Stimulated activated CD4-positive, alpha-beta T cell treated with anti-CD3 and anti-CD28 coated beads, Interleukin-4, amount 100 ng/mL, for 1 hour (primary cell): ENCODE measurements around the gene ALG10.
"Not testable (repeated sequence)": the region's sequence is repeated elsewhere in the genome, so short reads cannot be mapped to it uniquely, and the experiment has no call there.

ENCODE experiments used
- DNase-seq: peaks from one replicate; pipeline ENCODE4 v3.0.0-alpha.2; 2020

Gene ALG10, protein sequence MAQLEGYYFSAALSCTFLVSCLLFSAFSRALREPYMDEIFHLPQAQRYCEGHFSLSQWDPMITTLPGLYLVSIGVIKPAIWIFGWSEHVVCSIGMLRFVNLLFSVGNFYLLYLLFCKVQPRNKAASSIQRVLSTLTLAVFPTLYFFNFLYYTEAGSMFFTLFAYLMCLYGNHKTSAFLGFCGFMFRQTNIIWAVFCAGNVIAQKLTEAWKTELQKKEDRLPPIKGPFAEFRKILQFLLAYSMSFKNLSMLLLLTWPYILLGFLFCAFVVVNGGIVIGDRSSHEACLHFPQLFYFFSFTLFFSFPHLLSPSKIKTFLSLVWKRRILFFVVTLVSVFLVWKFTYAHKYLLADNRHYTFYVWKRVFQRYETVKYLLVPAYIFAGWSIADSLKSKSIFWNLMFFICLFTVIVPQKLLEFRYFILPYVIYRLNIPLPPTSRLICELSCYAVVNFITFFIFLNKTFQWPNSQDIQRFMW

DNA sequence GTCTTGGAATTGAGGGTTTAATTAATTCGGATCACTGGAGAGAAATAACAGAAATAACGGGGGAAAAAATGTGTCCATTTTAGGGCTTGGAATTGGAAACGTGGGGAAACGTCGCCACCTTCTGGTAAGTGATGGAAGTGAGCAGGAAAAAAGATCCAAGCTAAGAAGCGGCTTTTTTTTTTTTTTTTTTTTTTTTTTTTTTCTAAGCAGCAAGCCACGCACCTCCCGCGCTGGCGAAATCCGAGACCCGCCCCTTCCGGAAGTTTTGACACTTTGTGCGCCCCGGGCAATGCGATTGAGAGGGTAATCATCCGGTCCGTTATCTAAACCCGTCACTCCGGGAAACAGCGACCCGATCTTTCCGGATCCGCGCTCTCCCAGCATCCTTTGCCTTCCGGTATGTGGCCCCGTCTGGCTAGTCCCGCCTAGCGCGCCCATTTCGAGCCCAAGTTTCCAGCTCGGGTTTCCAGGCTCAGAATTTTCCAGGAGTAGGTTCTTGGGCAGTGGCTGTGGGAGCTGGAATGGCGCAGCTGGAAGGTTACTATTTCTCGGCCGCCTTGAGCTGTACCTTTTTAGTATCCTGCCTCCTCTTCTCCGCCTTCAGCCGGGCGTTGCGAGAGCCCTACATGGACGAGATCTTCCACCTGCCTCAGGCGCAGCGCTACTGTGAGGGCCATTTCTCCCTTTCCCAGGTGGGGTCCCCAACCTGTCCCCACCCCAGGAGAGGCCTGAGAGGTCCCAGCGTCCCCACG lies at the start of gene ALG10:
Gene ALG10, plus strand, starts transcription at position 418 of the 752 bp plus-strand sequence. Its CDS starts 104 bp downstream, at position 522.
- peak; percentile 93 for DNase-seq

DNA sequence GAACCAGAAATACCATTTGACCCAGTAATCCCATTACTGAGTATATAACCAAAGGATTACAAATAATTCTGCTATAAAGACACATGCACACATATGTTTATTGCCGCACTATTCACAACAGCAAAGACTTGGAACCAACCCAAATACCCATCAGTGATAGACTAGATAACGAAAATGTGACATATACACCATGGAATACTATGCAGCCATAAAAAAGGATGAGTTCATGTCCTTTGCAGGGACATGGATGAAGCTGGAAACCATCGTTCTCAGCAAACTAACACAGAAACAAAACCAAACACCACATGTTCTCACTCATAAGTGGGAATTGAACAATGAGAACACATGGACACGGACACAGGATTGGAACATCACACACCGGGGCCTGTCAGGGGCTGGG lies 49.4 kb upstream of the ALG10 start:
- DNase-seq, result not testable (repeated sequence)

DNA sequence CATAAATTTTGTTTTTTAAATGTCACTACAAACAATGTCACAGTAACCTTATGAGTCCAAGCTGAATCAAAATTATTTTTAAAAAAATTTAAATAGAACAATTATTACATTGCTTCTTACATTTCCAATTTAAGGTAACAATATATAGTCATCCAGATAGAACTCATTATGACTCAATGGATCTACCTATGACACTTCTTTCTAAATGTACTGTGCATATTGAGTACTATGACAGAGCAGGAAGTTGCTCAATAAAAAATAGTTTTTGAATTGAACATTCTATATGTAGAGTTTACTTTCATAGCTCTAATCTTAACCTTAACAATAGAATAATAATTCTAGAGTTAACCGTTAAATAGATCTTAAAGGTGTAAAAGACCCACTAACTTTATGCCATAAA lies 44.4 kb upstream of the ALG10 start:
- no peak for DNase-seq

DNA sequence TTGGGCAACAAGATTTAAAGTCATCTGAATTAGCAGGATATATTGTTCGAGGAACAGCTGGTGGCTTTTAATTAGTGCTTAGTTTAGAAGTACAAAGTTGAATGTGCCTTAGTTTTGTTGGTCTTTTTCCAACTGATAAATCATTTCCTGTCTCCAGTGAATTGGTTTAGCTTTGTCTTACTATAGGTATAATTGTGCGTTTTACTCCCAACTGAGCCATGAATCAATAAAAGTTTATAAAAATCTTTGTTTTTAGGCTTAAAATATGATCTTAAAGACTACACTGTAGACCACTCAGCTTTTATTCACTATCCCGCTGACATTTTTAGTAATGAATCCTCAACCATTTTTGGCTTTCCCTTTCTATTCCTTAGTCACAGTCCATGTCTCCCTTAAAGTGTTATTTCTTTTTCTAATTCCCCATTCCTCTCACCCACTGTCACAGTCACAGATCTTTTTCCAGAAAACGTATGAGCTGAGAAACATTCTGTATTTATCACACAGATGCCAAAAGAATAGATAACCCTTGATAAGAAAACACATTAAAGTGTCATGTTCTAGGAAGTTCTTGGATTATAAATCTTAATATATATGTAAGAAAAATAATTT lies 34.0 kb upstream of the ALG10 start:
- no peak for DNase-seq

DNA sequence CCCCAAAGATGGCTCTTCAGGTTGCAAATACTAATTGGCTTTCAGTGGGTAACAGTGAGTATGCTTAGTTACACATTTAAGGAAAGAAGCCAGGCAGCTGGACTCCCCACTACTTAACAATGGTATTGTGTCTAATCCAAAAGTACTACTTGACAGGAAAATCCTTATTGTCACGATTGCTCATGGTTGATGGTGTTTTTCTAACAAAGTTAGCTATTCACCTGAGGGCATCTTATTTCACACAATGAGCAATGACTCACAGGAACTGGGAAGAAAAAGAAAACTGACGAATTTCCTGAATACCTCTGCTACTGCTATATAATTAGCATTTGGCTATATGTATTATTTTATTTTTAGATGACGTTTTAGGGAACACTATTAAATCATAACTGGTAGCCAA lies 33.4 kb upstream of the ALG10 start:
- DNase-seq, result no peak

DNA sequence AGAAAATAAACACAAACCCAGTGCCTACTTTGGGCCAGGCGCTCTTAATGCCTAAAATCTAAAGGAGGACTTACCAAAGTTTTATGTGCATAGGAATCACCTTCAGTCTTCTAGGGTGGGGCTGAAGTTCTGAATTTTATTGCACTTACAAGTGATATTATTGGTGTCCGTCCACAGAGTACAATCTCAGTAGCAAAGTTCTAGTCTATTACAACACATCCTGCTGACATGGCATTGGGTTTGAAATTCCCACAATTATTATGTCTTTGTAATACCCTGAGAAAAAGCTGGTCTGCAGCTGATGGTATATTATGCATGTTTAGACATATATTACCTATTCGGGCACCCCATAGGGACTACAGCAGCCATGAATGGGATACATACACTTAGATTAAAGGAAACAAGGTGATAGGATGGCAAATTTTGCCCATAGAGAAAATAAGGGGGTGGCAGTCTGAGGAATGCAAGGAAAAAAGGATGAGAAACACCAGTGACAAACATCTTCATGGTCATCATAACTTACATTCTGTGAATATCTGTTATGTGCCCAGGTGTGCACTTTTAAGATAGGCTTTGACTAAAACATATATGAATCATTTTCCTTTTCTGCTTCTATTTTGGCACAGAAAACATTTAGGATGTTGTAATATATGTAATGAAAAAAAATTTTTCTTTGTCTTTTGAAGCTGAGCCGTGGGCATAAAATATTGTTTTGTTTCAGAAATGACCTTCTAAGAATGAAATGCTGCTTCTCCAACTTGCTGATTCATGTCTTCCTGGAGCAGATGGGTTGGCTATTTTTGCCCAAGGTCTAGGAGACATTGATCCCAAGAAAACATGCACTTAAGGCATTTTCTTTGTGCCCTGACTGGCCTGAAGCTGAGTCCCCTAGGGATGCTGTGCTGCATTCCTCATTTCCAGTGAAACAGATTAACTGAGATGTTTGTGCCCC lies 27.2 kb upstream of the ALG10 start:
- no peak for DNase-seq

DNA sequence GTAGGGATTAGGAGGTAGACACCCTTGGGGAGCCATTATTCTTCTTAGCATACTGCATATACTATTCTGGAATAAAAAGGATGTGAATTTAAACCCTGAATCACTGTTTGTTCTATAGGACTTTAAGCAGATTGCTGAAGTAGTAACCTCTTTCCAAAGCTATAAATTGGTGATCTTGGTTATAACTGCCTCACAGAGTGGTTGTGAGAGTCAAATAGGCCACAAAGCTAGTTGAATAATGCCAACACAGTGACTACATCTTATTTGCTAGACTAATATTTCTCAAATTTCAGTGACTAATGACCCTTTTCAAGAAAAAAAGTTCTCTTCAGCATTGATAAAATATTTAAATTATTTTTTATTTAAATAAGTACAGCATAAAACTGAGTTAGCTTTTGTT lies 13.5 kb upstream of the ALG10 start:
- DNase-seq, result not testable (repeated sequence)

DNA sequence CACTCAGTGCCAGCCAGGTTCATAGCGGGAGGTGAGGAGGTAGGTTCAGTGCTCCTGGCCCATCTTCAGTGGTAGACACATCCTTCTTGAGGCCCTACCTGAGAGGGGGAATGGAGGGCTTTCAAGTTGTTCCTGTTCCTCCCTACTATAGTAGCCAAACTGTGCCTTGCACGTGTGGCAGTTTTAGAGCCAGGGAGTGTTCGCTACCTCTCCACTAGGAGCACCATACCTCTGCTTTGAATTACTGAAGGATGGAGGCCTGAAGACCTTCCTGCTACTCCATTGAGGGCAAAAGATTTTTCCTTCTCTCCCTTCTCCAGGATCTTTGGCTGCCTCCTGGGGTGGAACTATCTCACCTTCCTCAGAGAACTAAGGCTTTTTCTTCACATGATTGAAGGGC lies 5.9 kb upstream of the ALG10 start:
- DNase-seq, result no peak

DNA sequence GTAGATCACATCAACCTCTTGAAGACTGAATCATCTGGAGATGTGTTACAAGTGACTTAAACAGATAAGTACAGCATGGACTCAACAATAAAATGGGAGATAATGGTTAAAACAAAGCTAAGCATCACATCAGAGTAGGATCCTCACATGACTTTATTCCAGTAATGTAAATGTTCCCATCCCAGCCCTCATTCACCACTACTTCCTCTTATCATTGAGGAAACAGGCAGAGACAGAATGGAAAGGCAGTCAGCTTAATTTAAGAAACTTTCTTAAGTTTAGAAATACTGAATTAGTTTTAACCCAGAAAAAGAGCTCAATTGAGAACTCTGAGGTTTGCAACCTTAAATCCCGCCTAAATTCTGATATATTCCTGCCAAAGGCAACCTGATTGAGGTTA lies 1.2 kb upstream of the ALG10 start:
- DNase-seq, result no peak

DNA sequence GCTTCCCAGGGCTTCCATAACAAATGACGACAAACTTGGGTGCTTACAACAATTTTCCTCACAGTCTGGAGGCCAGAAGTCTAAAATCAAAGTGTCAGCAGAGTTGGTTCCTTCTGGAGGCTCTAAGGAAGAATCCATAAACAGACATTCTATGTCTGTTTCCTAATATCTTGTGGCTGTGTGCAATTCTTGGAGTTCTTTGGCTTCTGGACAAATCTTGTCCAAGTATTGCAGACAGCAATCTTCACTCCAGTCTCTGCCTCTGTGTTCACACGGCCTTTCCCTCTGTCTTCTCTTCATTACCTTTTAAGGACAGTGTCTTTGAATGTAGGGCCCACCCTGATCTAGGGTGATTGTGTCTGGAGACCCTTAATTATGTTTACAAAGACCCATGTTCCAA lies 5.4 kb downstream of the ALG10 start:
- not testable (repeated sequence) for DNase-seq

DNA sequence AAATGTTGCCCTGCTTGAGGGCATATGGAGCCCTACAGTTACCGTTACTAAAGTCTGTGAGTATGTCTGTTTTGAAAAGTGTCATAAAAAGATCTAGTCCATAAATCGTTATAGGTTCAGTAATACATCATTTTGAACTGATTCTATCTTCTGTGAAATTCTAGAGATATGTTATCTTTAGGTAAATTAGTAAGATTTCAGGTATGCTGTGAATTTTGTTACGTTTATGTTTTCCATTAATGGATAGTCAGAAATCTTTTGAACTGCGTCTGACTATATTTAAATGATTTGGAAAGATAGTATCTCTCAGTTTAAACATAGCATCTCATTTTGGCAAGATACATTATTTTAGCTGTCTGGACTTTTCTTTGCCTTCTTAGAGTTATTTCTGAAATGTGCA lies 8.3 kb downstream of the ALG10 start:
- DNase-seq, result no peak

DNA sequence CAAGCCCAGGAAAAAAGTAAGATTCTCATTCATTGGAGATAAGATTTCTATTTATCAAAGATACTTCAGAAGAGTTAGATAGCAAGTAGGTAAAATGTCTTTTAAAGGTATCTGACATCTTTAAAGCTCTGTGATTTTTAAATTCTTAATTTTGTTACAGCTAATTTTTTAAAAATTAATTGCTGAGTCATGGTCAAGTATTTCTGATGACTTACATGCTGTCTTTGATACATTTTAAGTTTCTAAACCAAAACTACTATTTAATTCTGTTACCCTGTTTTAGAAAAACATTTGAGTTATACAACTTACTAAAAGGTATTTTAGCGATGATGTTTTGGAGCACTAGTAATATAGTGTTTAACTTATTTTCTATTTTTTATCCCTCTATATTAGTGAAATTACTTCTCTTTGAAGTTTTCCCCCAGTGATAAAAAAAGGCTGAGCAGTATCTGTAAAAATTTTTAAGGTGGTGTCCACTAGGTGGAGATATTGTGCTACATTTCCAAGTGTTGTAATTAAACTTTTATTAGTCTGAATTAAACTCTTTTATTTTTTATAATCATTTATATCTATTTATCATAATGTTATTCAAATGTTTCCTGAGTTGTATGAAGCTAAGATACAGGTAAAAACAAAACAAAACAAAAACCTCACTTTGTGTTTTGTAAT lies 11.5 kb downstream of the ALG10 start:
- no peak for DNase-seq

DNA sequence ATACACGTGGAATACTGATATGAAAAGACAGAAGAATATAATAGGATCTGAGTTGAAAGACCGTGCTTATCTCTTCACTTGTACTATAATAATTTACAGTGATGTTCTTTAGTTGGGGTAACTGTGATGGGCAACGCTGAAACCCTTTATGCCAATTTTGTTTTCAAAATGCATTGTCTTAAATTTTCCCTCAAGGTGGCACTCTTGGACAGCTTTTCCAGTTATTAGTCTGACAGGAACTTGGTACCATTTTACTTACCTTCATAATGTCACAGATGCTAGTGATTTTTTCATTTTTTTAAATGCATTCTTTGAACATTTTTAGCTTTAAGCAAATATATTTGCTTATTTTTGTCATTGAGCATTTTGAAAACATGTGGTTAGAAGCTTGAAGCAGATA lies 16.1 kb downstream of the ALG10 start:
- not testable (repeated sequence) for DNase-seq

DNA sequence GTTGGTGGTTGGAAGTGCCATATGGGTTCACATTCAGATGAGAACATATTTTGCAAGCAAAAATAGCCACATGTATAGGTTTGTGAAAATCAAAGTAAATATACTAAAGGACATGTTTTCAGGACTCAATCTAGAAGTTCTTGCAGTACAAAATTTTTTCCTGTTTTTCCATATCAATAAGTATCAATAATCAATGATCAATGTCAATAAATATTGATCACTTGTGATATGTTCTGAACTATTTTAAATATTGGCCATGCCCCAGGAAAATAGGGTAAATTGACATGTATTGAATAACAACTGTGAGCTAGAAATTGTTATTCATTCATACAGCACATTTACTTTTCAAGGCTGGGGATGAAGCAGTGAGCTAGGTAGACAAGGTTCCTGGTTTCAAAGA lies 24.3 kb downstream of the ALG10 start:
- no peak for DNase-seq

DNA sequence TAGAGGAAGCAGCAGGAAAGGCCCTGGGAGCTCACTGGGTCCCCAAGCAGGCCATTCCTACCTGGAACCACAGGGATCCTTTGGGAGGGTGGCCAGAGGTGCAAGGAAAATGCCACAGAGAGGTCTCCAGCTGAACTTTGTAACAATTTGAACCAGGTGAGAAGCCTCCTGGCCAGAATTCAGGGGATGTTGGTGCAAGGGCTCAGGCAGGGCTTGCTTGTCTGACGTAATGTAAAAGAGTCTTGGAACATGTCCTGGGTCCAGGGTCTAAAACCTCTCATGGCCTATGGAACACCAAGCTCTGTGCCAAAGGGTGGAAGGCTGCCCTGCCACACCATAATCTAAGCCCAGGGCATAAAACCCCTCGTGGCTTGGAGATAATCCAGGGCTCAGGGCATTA lies 25.6 kb downstream of the ALG10 start:
- DNase-seq, result not testable (repeated sequence)

DNA sequence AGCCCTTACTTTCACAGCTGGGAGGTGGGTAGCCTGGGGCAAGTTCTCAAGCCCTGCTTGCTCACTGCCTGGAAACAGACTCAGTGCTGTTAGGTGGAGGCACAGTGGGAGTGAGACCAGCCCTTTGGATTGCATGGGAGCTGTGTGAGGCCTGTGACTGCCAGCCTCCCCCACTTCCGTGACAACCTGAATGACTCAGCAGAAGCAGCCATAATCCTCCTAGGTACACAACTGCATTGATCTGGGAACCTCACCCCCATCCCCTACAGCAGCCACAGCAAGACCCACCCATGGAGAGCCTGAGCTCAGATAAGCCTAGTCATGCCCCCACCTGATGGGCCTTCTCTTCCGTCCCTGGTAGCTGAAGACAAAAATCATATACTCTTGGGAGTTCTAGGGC lies 26.4 kb downstream of the ALG10 start:
- no peak for DNase-seq

DNA sequence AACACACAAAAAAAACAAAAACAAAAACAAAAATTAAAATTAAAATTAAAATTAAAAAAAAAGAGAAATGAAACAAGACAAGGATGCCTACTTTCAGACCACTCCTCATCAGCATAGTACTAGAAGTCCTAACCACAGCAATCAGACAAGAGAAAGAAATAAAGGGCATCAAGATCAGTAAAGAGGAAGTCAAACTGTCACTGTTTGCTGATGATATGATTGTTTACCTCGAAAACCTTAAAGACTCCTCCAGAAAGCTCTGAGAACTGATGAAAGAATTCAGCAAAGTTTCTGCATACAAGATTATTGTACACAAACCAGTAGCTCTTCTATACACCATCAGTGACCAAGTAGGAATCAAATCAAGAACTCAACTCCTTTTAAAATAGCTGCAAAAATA lies 29.2 kb downstream of the ALG10 start:
- no peak for DNase-seq

DNA sequence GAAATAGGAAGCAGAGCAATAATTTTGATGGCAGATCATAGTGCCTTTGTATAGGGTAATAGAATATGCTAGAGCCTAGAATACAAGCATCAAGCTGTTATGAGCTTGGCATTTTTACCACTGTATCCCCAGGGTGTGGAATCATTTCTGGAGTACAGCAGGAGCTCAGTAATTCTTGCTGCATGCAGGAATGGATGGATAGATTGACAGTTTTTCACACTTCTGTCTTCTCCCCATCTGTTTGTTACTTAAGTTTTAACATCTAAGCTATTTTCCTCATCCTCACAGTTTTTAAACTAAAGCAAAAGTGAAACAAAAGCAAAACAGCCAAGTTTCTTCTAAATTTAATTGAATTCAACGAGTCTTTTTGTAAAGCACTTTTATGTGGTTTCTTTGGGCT lies 32.6 kb downstream of the ALG10 start:
- DNase-seq, result no peak
